OCI-LY1 (cell line): ENCODE data around the gene KIZ.

Source experiments
- H2AFZ ChIP-seq: fragments of 200-600 bp; sonication (generic), shearing (Covaris generic); 2 replicates; pipeline ENCODE4 v1.6.0; 2014; ENCODE audit warnings: antibody characterized with exemption, mild to moderate bottlenecking, low read length
- H3F3A ChIP-seq: fragments of 200-600 bp; sonication (generic), shearing (Covaris generic); 2 replicates; pipeline ENCODE4 v1.6.0; 2014; ENCODE audit warnings: mild to moderate bottlenecking, antibody characterized with exemption, low read length, moderate library complexity; ENCODE audit not compliant: insufficient read depth
- H3K27ac ChIP-seq: fragments of 200-600 bp; sonication (generic); 2 replicates; pipeline ENCODE4 v1.5.1; 2014; ENCODE audit warnings: low read length, mixed run types, mild to moderate bottlenecking, low read depth; ENCODE audit not compliant: poor library complexity, severe bottlenecking
- H3K27me3 ChIP-seq: fragments of 200-600 bp; sonication (generic); 2 replicates; pipeline ENCODE4 v1.6.0; 2014; ENCODE audit warnings: antibody characterized with exemption, mild to moderate bottlenecking, low read length, moderate library complexity; ENCODE audit not compliant: insufficient read depth
- H3K36me3 ChIP-seq: fragments of 200-600 bp; sonication (generic); 2 replicates; pipeline ENCODE4 v1.6.1; 2014; ENCODE audit warnings: mild to moderate bottlenecking, antibody characterized with exemption, low read length, moderate library complexity, mixed read lengths; ENCODE audit not compliant: insufficient read depth
- H3K4me1 ChIP-seq: fragments of 200-600 bp; sonication (generic); 2 replicates; pipeline ENCODE4 v1.5.1; 2014; ENCODE audit warnings: mild to moderate bottlenecking, low read length, moderate library complexity; ENCODE audit not compliant: insufficient read depth, severe bottlenecking
- H3K4me2 ChIP-seq: fragments of 200-600 bp; sonication (generic), shearing (Covaris generic); 2 replicates; pipeline ENCODE4 v1.6.1; 2014; ENCODE audit warnings: low read length
- H3K4me3 ChIP-seq: fragments of 200-600 bp; sonication (generic); 2 replicates; pipeline ENCODE4 v1.5.1; 2014; ENCODE audit warnings: low read length, low read depth, mild to moderate bottlenecking, mixed read lengths; ENCODE audit not compliant: poor library complexity, severe bottlenecking
- H3K79me2 ChIP-seq: fragments of 200-600 bp; shearing (Covaris generic); 2 replicates; pipeline ENCODE4 v1.6.1; 2016; ENCODE audit warnings: mixed run types, low read length, mixed read lengths; ENCODE audit not compliant: insufficient read depth
- H3K9ac ChIP-seq: fragments of 200-600 bp; sonication (generic), shearing (Covaris generic); 2 replicates; pipeline ENCODE4 v1.6.1; 2014; ENCODE audit warnings: mild to moderate bottlenecking, low read length, mixed read lengths
- H3K9me2 ChIP-seq: fragments of 200-600 bp; sonication (generic), shearing (Covaris generic); 2 replicates; pipeline ENCODE4 v1.6.1; 2014; ENCODE audit warnings: low read depth, mild to moderate bottlenecking, low read length, mixed read lengths
- H3K9me3 ChIP-seq: fragments of 200-600 bp; shearing (Covaris generic); 2 replicates; pipeline ENCODE4 v1.6.1; 2014; ENCODE audit warnings: low read length, mixed read lengths
- H4K20me1 ChIP-seq: fragments of 200-600 bp; sonication (generic), shearing (Covaris generic); 2 replicates; pipeline ENCODE4 v1.6.0; 2016; ENCODE audit warnings: mild to moderate bottlenecking, low read length; ENCODE audit not compliant: insufficient read depth
- EZH2 ChIP-seq: fragments of 200-600 bp; sonication (generic), shearing (Covaris generic); IDR thresholded peaks from 2 replicates; pipeline ENCODE4 v1.8.0; 2017; ENCODE audit warnings: borderline replicate concordance, mixed run types, mild to moderate bottlenecking, antibody characterized with exemption, low read length, moderate library complexity, mixed read lengths
- TF ChIP-seq, protein P1 (sequence below): fragments of 200-600 bp; sonication (generic), shearing (Covaris generic); IDR thresholded peaks from 2 replicates; pipeline ENCODE4 v1.5.1; 2017; ENCODE audit warnings: mild to moderate bottlenecking, antibody characterized with exemption, low read length, moderate library complexity, mixed read lengths

Gene KIZ

DNA sequence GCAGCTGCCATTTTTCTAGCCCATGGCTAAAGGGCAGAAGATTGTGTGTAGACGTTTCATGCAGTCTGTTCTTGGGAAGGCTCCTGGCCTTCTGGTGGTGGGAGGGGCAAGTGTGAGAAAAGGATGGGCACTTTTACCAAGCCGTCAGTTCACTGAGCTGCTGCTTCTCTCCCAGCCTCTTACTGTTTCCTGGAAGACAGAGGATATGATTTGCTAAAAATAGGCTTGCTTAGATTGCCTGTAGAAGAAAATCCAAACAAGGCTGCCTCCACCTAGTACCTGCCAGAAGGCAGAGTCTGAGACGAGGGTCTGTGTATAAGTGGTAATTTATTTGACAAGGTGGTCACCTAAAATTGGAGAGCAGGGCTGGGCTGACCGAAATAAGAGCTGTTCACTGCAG lies 7.5 kb downstream of the KIZ start:
- no peaks in the 10 kb centered on the region for H4K20me1 ChIP-seq
- no peak overlapping the region for H3K4me3 ChIP-seq
- H3K27ac ChIP-seq = no peak overlapping the region
- no peak overlapping the region for H2AFZ ChIP-seq
- H3K36me3 ChIP-seq = peaks cover 22% of the 10 kb centered on the region; the same call in 1 of the 2 replicates
- H3F3A ChIP-seq = no peaks in the 10 kb centered on the region
- TF ChIP-seq, protein P1, sequence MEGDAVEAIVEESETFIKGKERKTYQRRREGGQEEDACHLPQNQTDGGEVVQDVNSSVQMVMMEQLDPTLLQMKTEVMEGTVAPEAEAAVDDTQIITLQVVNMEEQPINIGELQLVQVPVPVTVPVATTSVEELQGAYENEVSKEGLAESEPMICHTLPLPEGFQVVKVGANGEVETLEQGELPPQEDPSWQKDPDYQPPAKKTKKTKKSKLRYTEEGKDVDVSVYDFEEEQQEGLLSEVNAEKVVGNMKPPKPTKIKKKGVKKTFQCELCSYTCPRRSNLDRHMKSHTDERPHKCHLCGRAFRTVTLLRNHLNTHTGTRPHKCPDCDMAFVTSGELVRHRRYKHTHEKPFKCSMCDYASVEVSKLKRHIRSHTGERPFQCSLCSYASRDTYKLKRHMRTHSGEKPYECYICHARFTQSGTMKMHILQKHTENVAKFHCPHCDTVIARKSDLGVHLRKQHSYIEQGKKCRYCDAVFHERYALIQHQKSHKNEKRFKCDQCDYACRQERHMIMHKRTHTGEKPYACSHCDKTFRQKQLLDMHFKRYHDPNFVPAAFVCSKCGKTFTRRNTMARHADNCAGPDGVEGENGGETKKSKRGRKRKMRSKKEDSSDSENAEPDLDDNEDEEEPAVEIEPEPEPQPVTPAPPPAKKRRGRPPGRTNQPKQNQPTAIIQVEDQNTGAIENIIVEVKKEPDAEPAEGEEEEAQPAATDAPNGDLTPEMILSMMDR = no peak
- TF ChIP-seq EZH2 = no peak
- no peaks in the 10 kb centered on the region for H3K9me3 ChIP-seq
- H3K27me3 ChIP-seq = no peaks in the 10 kb centered on the region
- H3K4me1 ChIP-seq = peaks cover 14% of the 10 kb centered on the region
- H3K9me2 ChIP-seq = no peaks in the 10 kb centered on the region
- no peak overlapping the region for H3K9ac ChIP-seq
- no peak overlapping the region for H3K4me2 ChIP-seq
- H3K79me2 ChIP-seq = no peaks in the 10 kb centered on the region

DNA sequence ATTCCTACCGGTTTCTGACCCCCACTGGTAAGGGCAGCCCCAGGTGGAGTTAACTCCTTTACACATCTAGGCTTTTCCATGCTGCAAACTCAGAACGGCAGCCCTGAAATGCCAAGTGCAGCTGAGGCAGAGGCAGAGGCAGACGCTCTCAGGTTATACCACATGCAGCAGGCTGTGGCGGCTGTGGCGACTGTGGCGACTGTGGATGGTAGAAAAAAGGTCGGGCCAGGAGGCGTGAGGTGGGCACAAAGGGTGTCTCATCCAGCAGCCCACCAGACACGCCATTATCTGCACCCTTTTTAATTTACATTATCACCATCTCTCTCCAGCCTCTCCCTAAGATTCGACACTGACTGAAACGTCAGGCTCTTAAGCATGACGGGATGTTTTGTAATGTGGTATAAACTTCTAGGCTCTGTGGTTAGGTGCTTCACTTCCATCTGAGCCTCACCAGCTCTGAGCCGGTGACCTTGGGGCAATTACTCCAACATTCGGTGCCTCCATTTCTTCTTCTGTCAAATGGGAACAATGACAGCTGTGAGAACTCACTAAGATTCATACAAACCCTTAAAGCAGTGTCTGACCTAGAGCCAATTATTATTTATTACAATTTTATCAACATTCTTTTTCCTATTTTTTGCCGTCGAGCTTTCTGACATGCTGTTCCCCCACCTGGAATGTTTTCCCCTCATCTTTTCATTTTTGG lies 8.2 kb downstream of the KIZ start:
- no peak overlapping the region for H3K27ac ChIP-seq
- H3K36me3 ChIP-seq = peaks cover 26% of the 10 kb centered on the region; the same call in 1 of the 2 replicates
- H3K27me3 ChIP-seq = no peaks in the 10 kb centered on the region
- H3K9ac ChIP-seq = no peak overlapping the region
- no peaks in the 10 kb centered on the region for H3F3A ChIP-seq
- no peak for TF ChIP-seq EZH2
- TF ChIP-seq, protein P1 = no peak
- H3K4me1 ChIP-seq = peaks cover 7% of the 10 kb centered on the region
- H3K4me2 ChIP-seq = no peak overlapping the region
- H3K9me2 ChIP-seq = no peaks in the 10 kb centered on the region
- no peaks in the 10 kb centered on the region for H4K20me1 ChIP-seq
- H3K79me2 ChIP-seq = no peaks in the 10 kb centered on the region
- no peak overlapping the region for H2AFZ ChIP-seq
- no peak overlapping the region for H3K4me3 ChIP-seq
- no peaks in the 10 kb centered on the region for H3K9me3 ChIP-seq

DNA sequence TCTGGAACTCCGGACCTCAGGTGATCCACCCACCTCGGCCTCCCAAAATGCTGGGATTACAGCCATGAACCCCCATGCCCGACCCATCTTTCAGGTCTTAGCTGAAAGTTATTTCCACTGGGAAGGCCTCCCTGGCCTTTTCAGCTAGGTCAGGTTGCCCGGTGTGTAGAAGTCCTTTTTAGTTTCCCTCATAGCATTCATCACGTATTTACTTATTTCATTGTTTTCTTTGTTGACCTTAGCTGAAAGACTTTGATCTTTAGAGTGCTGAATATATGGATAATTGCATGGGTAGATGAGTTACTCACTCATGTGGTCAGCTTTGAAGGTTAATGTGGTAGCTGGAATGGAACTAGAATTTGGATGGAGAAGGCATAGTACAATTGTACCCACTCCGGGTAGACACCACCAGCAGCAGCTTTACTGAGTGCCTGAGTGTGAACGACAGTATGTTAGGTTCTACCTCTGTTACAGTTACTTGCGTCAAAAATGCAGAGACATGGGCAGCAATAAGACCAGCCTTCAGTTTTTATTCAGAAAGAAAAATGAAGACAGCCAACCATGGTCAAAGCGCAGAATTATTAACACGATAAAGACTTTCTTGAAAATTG lies 9.1 kb downstream of the KIZ start:
- no peak overlapping the region for H3K4me2 ChIP-seq
- H3K27me3 ChIP-seq = no peaks in the 10 kb centered on the region
- H3K9ac ChIP-seq = no peak overlapping the region
- H2AFZ ChIP-seq = no peak overlapping the region
- H4K20me1 ChIP-seq = no peaks in the 10 kb centered on the region
- TF ChIP-seq EZH2 = no peak
- TF ChIP-seq, protein P1 = no peak
- H3K9me3 ChIP-seq = no peaks in the 10 kb centered on the region
- peaks cover 7% of the 10 kb centered on the region for H3K4me1 ChIP-seq
- H3K27ac ChIP-seq = no peak overlapping the region
- H3K36me3 ChIP-seq = peaks cover 34% of the 10 kb centered on the region; the same call in 1 of the 2 replicates
- no peaks in the 10 kb centered on the region for H3K9me2 ChIP-seq
- no peaks in the 10 kb centered on the region for H3F3A ChIP-seq
- no peak overlapping the region for H3K4me3 ChIP-seq
- no peaks in the 10 kb centered on the region for H3K79me2 ChIP-seq
